Right lobe of liver (tissue), 4 donors: ENCODE data around the gene PTPRU.

ENCODE experiments used
- POLR2A ChIP-seq: fragments of 450-650 bp; IDR thresholded peaks from one replicate; pipeline ENCODE4 v1.6.1; 2017; ENCODE audit warnings: antibody characterized with exemption, mild to moderate bottlenecking
- TF ChIP-seq, protein P1 (sequence below), 4 donors: fragments of 200-600 bp in 3 of 4; fragments of 450-650 bp in 1 of 4; IDR thresholded peaks; one replicate each; pipeline versions ENCODE4 v1.5.1 to v1.8.0; 2016 to 2022; ENCODE audit warnings: antibody characterized with exemption in 4 of 4, mild to moderate bottlenecking in 2 of 4
- donor health status: DM: no; HTN: no; CAD: no.
- donor health status: DM: no; HTN: no; CAD: no.
- donor health status: DM: no; HTN: yes; CAD: no.

DNA sequence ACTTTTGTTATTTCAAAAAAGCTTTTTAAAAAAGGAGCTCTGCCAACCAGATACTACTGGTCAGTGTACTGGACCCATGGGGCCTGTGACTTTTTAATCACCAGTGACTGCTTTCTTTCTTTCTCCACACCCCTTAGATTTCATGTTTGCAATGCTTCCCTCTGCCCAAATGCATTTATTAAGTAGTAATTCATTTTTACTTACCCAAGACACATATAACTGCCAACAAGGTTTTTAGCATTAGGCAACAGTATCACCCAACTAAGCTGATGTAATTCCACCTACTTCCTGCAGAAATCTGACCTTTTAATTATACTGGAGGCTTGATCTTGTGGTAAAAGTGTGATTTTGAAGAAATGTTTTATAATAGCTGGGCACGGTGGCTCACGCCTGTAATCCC, 18.1 kb upstream of the PTPRU start:
- TF ChIP-seq, protein P1, sequence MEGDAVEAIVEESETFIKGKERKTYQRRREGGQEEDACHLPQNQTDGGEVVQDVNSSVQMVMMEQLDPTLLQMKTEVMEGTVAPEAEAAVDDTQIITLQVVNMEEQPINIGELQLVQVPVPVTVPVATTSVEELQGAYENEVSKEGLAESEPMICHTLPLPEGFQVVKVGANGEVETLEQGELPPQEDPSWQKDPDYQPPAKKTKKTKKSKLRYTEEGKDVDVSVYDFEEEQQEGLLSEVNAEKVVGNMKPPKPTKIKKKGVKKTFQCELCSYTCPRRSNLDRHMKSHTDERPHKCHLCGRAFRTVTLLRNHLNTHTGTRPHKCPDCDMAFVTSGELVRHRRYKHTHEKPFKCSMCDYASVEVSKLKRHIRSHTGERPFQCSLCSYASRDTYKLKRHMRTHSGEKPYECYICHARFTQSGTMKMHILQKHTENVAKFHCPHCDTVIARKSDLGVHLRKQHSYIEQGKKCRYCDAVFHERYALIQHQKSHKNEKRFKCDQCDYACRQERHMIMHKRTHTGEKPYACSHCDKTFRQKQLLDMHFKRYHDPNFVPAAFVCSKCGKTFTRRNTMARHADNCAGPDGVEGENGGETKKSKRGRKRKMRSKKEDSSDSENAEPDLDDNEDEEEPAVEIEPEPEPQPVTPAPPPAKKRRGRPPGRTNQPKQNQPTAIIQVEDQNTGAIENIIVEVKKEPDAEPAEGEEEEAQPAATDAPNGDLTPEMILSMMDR (IDR thresholded peaks at IDR 0.05) = no peak
- no peak for TF ChIP-seq POLR2A
